HUES6 (cell line): Measurements from ENCODE around the gene PDZRN3.

ENCODE experiments used
- H3K27ac ChIP-seq: 2 replicates; pipeline ENCODE4 v1.7.0; 2013; ENCODE audit warnings: low read depth, mild to moderate bottlenecking, low read length, inconsistent platforms
- H3K27me3 ChIP-seq: 2 replicates; pipeline ENCODE4 v1.6.1; 2013; ENCODE audit warnings: low read length; ENCODE audit not compliant: control insufficient read depth, insufficient read depth
- H3K36me3 ChIP-seq: 2 replicates; pipeline ENCODE4 v1.6.1; 2013; ENCODE audit warnings: low read length; ENCODE audit not compliant: control insufficient read depth, insufficient read depth
- H3K4me1 ChIP-seq: 2 replicates; pipeline ENCODE4 v1.6.1; 2013; ENCODE audit warnings: low read length; ENCODE audit not compliant: control insufficient read depth, insufficient read depth
- H3K4me3 ChIP-seq: 2 replicates; pipeline ENCODE4 v1.5.1; 2013; ENCODE audit warnings: low read depth, low read length
- H3K9ac ChIP-seq: one replicate; pipeline ENCODE4 v1.6.1; 2013; ENCODE audit warnings: mild to moderate bottlenecking, low read length
- H3K9me3 ChIP-seq: 2 replicates; pipeline ENCODE4 v1.6.1; 2013; ENCODE audit warnings: low read depth, low read length; ENCODE audit not compliant: control insufficient read depth, insufficient read depth

PDZRN3 gene

DNA sequence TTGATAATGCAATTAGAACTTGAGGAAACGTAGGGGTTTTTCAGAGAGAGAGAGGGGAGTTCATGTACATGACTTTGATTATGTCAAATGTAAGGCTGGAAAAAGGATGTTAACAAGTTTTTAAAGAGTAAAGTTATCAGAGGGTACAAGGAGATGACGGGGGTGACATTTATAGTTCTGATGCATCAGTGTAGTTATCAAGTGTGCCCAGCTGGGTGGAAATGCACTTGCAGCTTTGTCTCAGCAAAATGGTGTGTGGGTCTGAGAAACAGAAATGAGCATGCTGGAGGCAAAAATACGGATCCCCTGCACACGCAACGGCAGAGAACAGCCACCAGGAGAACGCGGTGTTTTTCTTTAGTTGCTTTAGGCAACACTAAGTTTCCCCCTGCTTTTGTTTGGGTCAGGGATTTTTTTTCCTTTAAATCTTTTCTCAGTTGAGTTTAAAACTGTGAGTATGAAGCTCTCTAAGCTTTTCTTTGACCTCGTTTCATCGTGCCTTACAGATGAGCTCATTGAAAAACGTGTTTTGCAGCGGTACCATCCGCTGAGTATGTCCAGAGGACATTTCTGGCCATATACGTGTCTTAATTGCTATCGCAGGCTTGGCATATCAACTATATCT lies 205.4 kb downstream of the PDZRN3 start:
- H3K9ac ChIP-seq: no peak overlapping the region
- no peak overlapping the region for H3K4me3 ChIP-seq
- H3K27ac ChIP-seq: no peak overlapping the region
- H3K4me1 ChIP-seq: peaks cover 3% of the 10 kb centered on the region; the same call in 1 of the 2 replicates
- H3K27me3 ChIP-seq: no peaks in the 10 kb centered on the region
- H3K9me3 ChIP-seq: no peaks in the 10 kb centered on the region
- no peaks in the 10 kb centered on the region for H3K36me3 ChIP-seq

DNA sequence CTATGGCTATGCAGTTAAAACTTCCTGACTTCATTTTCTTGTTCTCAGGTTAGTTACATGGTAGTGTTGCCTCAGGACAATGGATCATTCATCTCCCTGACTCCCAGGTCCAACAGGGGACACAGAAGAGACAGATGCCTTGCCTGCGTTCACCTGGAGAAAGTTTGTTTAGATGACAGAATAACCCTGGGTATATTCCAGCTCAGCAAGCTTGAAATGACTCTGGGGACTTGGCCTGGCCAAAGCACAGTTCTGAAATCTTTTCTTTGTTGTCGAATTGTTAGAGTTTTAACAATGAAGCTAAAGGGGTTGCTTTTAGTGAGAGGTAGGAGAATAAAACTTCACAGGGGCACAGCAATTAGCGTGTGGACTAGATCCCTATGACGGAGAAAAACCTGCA lies 206.1 kb downstream of the PDZRN3 start:
- H3K27ac ChIP-seq: no peak overlapping the region
- H3K4me1 ChIP-seq: peaks cover 3% of the 10 kb centered on the region; the same call in 1 of the 2 replicates
- no peaks in the 10 kb centered on the region for H3K36me3 ChIP-seq
- no peaks in the 10 kb centered on the region for H3K27me3 ChIP-seq
- H3K9me3 ChIP-seq: no peaks in the 10 kb centered on the region
- no peak overlapping the region for H3K9ac ChIP-seq
- H3K4me3 ChIP-seq: no peak overlapping the region

DNA sequence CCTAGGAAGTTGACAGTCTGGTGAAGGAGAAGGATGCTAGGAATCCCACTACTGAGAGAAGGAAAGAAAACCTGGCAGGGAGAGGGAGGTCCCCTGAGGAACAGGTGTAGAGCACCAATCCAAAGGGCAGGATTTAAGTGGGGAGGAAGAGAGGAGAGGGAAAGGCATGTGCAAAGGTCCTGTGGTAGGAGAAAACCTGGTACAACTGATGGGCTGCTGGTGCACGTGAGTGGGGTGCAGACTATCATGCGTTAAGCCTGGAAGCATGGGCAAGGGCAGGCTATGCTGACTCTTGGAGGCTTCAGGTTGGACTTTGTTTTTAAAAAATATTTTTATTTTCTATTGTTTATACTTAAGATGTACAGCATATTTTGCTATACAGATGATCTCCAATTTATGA lies 209.6 kb downstream of the PDZRN3 start:
- H3K9me3 ChIP-seq: no peaks in the 10 kb centered on the region
- no peak overlapping the region for H3K27ac ChIP-seq
- H3K9ac ChIP-seq: no peak overlapping the region
- H3K4me3 ChIP-seq: no peak overlapping the region
- no peaks in the 10 kb centered on the region for H3K36me3 ChIP-seq
- peaks cover 3% of the 10 kb centered on the region; the same call in 1 of the 2 replicates for H3K4me1 ChIP-seq
- H3K27me3 ChIP-seq: no peaks in the 10 kb centered on the region

DNA sequence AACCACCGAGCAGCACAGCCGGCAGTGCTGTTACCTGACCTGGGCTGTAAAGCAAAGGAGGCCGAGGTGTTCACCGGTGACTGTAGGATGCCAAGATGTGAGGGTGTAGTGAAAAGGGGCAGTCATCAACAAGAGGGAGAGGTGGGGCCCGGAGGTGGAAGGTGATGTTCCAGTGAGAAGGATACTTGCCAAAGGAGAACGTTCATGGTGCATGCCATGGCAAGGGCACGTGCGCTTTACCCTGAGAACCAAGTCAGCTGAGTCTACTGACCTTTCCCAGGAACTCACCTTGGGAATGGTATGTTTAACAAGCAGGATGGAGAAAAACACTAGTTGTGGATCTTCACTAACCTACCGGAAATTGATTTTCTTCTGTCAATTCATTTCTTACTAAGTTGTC lies 211.1 kb downstream of the PDZRN3 start:
- no peaks in the 10 kb centered on the region for H3K27me3 ChIP-seq
- no peaks in the 10 kb centered on the region for H3K9me3 ChIP-seq
- no peaks in the 10 kb centered on the region for H3K36me3 ChIP-seq
- no peak overlapping the region for H3K9ac ChIP-seq
- H3K27ac ChIP-seq: no peak overlapping the region
- no peak overlapping the region for H3K4me3 ChIP-seq
- peaks cover 2% of the 10 kb centered on the region; the same call in 1 of the 2 replicates for H3K4me1 ChIP-seq

DNA sequence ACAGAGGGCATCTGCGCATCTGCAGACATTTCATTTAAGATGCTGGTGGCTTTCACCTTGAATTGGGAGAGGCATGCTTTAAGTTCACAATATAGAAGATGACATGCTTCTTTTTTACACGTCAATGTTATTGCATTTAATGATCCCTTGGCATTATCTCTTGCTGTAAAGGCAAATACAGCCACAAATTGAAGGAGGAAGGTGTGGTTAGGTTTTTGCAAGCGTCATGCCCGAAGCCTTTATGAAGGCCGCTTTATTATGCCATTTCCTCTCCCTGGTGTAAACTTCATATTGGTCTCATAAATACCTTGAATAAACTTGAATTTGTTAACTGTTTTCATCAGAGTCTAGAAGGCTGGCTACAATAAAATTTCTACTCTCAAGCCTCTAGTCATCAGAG lies 212.7 kb downstream of the PDZRN3 start:
- Histone ChIP-seq H3K27me3 (no peaks in the 10 kb centered on the region), H3K36me3 (no peaks in the 10 kb centered on the region), H3K9ac (no peak overlapping the region), H3K4me1 (no peaks in the 10 kb centered on the region), H3K9me3 (no peaks in the 10 kb centered on the region), H3K4me3 (no peak overlapping the region), H3K27ac (no peak overlapping the region)

DNA sequence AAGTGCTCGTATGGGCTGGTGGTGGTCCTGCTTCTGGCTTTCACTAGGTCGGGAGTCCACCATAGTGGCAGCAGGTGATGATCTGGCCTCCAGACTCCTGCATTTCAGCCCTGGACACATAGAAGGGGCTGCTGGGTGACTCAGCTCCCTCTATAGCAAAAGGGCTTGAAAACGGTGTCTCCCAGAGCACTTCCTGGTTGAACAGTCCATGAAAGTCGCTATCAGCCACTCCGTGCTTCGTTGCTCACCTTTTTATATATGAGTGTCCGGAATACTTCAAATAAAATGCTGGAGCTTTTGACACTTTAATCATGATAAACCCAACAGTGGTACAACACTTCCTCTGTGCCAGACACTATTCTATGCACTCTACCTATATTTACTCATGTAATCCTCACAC lies 213.2 kb downstream of the PDZRN3 start:
- Histone ChIP-seq H3K36me3 (no peaks in the 10 kb centered on the region), H3K4me3 (no peak overlapping the region), H3K9ac (no peak overlapping the region), H3K27me3 (no peaks in the 10 kb centered on the region), H3K9me3 (no peaks in the 10 kb centered on the region), H3K27ac (no peak overlapping the region), H3K4me1 (no peaks in the 10 kb centered on the region)

DNA sequence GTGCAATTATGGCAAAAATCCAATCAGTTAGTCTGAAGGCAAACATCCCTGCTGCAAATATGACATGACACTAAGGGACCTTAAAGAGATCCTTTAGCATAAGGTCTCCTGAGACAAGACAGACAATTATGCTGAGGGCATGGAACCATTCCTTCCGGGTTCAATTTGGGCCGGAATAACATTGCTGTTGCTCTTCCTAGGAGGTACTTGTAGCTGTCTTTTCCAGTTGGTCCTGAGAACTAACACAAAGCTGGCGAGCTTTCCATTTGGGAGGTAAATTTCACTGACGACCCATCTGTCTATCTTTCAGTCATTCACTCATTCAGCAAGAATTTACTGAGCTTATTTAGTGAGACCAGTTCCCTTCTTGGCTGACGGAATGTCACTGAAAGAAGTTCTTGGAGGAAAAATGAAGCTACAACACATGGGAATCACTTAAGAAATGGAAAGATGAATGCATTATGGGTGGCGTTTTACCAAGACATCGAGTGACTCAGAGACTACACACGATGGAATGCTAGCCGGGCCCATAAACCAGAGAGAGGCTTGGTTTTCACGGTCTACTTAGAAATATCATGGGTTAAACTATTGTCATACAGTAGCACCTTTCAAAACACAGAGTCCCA lies 215.5 kb downstream of the PDZRN3 start:
- no peaks in the 10 kb centered on the region for H3K4me1 ChIP-seq
- no peak overlapping the region for H3K27ac ChIP-seq
- H3K36me3 ChIP-seq: no peaks in the 10 kb centered on the region
- no peak overlapping the region for H3K4me3 ChIP-seq
- no peaks in the 10 kb centered on the region for H3K9me3 ChIP-seq
- H3K9ac ChIP-seq: no peak overlapping the region
- H3K27me3 ChIP-seq: no peaks in the 10 kb centered on the region

DNA sequence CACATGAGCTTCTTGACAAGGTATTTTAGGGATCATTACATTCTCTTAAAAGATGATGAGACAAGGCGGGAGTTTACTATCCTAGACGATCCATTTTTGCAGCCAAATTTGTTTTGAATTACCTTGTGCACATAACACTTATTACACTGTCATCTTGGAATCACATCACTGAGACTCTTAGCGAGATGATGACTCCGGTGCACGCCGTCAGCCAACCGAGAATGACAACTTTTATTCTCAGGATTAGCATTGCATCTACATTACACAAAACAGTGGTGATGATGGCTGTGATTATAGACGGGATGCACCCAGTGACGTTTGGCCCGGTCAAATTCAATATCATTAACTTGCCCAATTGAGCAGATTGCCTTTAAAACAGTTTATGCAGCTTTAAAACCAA lies 216.1 kb downstream of the PDZRN3 start:
- H3K27ac ChIP-seq: no peak overlapping the region
- H3K9ac ChIP-seq: no peak overlapping the region
- H3K27me3 ChIP-seq: no peaks in the 10 kb centered on the region
- H3K36me3 ChIP-seq: no peaks in the 10 kb centered on the region
- no peak overlapping the region for H3K4me3 ChIP-seq
- H3K4me1 ChIP-seq: no peaks in the 10 kb centered on the region
- H3K9me3 ChIP-seq: no peaks in the 10 kb centered on the region

DNA sequence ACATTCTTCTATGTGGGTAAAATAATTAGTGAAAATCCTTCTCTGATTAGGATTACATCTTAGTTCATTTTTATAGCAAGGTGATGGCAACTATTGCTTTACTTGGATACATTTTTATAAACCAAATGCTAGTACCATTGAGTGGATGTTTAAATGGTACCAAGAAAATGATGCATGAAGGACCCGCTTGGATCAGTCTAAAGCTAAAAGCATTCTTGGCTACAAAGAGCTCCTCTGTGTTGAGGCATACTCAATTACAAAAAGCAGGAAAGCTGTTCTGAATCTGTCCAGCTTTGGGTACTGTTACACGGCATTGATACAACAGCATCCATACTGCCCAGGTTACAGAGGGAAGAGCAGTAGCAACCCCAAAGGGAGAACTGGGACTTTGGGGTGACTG lies 217.2 kb downstream of the PDZRN3 start:
- H3K27ac ChIP-seq: no peak overlapping the region
- no peak overlapping the region for H3K4me3 ChIP-seq
- no peak overlapping the region for H3K9ac ChIP-seq
- H3K4me1 ChIP-seq: no peaks in the 10 kb centered on the region
- no peaks in the 10 kb centered on the region for H3K36me3 ChIP-seq
- no peaks in the 10 kb centered on the region for H3K9me3 ChIP-seq
- H3K27me3 ChIP-seq: no peaks in the 10 kb centered on the region

DNA sequence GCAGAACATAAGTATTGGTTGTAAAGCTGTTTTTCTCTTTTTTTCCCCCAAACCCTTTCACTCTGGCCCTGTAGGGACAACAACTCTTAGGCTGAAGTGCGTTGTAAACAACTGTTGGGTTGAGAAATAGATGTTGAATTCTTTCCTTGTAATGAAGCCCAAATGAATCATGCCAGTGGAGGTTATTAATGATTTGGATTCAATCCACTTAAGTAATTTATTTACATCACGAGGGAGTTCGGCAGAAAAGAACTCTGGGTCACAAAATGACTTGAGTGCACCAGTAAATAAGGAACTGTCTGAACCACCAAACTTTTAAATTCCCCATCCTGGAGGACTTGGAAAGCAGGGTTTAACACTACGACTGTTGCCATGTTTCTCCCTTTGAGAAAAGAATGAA lies 218.9 kb downstream of the PDZRN3 start:
- Histone ChIP-seq H3K27ac (no peak overlapping the region), H3K9ac (no peak overlapping the region), H3K4me1 (no peaks in the 10 kb centered on the region), H3K27me3 (no peaks in the 10 kb centered on the region), H3K9me3 (no peaks in the 10 kb centered on the region), H3K36me3 (no peaks in the 10 kb centered on the region), H3K4me3 (no peak overlapping the region)

DNA sequence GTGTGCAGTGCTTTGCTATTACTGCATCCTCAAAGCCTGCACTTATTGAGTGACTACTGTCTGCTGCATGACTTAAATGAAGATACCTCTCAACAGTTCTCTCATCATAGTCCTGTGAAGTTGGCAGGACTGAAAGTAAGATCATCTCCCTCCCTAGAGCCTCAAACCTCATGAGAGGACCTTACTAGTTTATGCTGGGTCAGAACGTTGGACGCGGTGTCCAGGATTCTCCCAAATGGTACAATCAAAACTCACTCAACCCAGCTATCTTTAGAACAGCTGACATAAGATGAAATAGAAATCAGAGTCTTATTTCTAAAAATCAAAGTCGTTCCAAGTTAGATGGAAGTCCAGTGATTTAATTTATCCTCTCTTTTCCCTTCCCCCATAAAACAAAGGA lies 219.7 kb downstream of the PDZRN3 start:
- H3K9me3 ChIP-seq: no peaks in the 10 kb centered on the region
- no peak overlapping the region for H3K9ac ChIP-seq
- H3K4me3 ChIP-seq: no peak overlapping the region
- H3K27ac ChIP-seq: no peak overlapping the region
- no peaks in the 10 kb centered on the region for H3K27me3 ChIP-seq
- no peaks in the 10 kb centered on the region for H3K36me3 ChIP-seq
- H3K4me1 ChIP-seq: no peaks in the 10 kb centered on the region
